Stimulated activated naive CD8-positive, alpha-beta T cell treated with anti-CD3 and anti-CD28 coated beads, Interleukin-15, Interleukin-2, amounts not matched to agents 100 U/mL and 50 U/mL, for 24 hours (primary cell): ENCODE data around the gene SHD.
"Not testable (repeated sequence)": the region's sequence is repeated elsewhere in the genome, so short reads cannot be mapped to it uniquely, and the experiment has no call there.

Experiments
- ATAC-seq: fragments of 150-1000 bp; cut with Tn5 transposase; one replicate; pipeline ENCODE4 v1.10.0; 2021
- DNase-seq: peaks from one replicate; pipeline ENCODE4 v3.0.0; 2021

SHD gene

DNA sequence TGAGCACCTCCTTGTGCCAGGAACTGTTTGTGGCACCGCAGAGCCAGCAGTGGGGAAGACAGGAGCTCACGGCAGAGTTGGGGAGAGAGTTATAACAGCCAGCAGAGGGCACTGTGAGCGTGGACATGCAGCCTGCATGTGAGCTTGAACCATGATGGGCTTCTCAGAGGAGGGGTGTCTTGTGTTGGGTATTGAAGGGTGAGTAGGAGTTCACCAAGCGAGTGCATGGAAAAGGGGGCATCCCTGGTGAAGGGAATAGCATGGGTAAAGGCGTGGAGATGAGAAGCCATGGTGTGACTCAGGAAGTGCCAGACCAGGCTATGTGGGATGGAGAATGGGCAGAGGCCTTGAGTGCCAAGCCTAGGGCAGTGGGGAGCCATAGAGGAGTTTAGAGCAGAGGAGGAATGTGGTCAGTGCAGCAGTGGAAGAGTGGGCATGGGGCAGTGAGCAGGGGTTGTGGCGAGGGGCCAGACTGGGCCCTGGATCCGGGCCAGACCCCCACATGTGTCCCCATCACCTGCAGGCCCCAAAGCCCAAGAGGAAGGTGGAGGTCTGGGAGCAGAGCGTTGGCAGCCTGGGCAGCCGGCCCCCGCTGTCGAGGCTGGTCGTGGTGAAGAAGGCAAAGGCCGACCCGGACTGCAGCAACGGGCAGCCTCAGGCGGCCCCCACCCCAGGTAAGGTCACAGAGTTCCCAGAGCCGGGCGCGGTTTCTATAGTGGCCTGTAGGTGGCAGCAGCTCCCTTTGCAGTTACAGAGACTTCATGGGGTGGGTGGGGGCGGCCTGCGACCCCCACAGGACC is 11.8 kb upstream of the SHD start:
- peak; percentile 68 for ATAC-seq
- peak; percentile 76 for DNase-seq

DNA sequence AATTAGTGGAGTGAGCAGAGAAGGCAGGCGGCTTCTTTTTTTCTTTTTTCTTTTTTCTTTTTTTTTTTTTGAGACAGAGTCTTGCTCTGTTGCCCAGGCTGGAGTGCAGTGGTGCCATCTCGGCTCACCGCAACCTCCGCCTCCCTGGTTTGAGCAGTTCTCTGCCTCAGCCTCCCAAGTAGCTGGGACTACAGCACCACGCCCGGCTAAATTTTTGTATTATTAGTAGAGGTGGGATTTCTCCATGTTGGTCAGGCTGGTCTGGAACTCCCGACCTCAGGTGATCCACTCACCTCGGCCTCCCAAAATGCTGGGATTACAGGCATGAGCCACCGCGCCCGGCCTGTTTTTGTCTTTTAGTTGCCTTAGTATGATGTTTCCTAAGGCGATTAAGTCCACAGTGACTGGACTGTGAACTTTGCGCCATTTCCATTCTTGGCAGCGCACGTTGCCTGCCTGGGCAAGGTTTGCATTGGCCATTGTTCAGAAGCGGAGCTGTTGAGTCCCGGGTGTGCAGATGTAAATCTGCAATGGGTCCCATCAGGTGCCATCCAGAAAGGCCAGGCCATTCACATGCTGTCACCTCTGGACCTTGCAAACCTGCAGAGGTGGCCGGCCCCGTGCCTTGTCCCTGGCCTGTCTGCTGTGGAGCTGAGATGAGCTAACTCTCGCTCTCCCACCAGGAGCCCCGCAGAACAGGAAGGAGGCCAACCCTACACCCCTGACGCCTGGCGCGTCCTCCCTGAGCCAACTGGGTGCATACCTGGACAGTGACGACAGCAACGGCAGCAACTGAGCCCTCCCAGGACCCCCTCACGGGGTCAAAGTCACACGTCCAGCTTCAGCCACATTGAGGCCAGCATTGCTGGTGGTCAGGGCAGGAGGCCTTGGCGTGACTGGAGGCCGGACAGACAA is 10.9 kb upstream of the SHD start:
- ATAC-seq, result no peak

DNA sequence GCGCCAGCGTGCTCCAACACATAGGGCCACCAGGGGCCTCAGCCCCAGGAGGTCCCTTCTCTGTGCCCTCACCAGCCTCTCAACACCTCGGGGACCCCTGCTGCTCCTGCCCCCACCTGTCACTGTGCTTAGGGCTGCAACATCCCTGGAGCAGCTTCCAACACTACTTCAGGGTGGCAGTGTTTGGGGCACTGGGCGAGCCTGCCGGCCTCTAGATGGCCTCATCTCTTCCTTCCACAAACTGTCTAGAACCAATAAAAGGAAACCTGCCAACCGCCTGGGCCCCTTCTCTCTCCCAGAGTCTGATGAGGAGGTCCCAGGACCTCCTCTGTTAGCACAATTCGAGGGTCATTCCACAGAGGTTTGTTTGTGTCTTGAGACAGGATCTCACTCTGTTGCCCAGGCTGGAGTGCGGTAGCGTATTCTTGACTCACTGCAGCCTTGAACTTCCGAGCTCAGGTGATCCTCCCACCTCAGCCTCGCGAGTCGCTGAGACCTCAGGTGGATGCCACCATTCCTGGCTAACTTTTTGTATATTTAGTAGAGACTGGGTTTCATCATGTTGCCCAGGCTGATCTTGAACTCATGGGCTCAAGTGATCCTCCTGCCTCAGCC is 10.1 kb upstream of the SHD start:
- no peak for ATAC-seq

More for the DNA sequence above, 10.9 kb upstream of the SHD start:
- no peak for DNase-seq

DNA sequence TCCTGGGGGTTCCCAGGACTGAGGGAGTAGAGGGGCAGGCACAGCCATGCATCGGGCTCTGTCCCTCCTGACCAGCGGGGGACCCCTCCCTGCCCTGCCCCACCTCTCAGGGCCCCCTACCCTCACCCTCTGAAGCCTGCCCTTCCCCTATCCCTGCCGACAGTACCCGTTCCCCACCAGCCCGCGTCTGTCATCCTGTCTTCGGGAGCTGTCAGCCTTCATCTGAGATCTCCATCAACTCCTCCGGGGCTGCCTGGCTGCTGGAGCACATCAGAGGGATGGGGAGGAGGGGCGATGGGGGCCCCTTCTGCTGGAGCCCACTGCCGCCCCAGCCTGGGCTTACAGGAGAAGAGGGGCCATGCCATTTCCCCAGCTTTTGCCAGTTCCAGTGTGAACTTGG is 6.2 kb upstream of the SHD start:
- DNase-seq, result no peak
- no peak for ATAC-seq

More for the DNA sequence above, 10.1 kb upstream of the SHD start:
- DNase-seq, result no peak

DNA sequence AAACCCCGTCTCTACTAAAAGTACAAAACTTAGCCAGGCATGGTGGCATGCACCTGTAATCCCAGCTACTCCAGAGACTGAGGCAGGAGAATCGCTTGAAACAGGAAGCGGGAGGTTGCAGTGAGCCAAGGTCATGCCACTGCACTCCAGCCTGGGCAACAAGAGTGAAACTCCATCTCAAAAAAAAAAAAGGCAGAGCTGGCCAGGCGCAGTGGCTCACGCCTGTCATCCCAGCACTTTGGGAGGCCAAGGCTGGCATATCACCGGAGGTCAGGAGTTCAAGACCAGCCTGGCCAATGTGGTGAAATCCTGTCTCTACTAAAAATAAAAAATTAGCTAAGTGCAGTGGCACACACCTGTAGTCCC is 4.8 kb upstream of the SHD start:
- ATAC-seq, DNase-seq: not testable (repeated sequence)

DNA sequence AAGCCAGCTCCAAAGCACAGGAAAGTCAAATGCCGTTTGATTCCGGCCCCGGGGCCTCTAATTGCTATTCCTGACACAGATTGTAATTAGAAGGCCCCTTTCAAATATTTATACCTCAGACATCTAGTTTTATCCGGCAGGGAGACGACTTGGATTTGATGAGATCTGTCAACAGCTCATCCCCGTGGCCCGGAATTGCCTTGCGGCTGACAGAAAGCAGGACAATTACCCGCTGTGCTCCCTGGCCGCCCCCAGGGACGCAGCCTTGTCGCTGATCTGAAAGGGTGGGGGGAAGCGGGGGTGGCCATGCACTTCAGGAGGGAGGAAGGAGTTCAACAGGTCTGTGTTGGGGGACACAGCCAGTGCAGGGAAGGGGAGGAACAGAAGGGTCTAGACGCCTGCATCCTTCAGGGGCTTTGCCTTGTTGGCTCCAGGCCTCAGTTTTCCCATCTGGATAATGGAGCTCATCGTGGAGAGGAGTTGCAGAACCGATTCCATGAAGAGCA is 1.8 kb upstream of the SHD start:
- DNase-seq (no peak), ATAC-seq (no peak)

DNA sequence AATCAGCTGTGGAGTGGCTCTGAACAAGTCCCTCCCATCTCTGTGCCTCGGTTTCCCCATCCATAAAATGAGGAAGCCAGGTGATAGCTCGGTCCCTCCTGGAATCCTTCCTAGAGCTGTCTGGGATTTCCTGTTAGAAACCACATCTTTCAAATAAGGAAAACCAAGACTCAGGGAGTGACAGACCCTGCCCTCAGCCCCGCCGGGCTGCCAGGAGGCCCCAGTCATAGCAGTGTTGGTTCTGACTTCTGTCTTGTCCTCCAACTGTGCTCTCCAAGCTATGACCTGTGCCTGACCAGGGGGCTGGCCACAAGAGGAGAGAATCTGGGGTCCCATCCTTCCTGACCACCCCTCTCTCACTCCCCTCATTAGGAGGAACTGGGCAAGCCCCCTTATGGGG is 1.1 kb upstream of the SHD start:
- DNase-seq (no peak), ATAC-seq (no peak)

DNA sequence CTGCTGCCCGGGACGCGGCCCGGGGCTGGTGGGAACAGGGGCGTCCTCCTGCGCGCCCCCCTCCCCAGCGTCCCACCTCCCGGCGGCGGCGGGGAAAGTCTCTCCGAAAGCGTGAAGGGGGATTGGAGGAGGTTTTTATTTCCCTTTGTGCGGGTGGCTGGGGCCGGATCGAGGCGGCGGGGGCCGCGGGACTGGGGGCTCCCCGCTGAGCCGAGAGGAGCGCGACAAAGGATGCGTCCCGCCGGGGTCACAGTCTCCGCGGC is 132 bp downstream of the SHD start:
- DNase-seq (no peak), ATAC-seq (no peak)

DNA sequence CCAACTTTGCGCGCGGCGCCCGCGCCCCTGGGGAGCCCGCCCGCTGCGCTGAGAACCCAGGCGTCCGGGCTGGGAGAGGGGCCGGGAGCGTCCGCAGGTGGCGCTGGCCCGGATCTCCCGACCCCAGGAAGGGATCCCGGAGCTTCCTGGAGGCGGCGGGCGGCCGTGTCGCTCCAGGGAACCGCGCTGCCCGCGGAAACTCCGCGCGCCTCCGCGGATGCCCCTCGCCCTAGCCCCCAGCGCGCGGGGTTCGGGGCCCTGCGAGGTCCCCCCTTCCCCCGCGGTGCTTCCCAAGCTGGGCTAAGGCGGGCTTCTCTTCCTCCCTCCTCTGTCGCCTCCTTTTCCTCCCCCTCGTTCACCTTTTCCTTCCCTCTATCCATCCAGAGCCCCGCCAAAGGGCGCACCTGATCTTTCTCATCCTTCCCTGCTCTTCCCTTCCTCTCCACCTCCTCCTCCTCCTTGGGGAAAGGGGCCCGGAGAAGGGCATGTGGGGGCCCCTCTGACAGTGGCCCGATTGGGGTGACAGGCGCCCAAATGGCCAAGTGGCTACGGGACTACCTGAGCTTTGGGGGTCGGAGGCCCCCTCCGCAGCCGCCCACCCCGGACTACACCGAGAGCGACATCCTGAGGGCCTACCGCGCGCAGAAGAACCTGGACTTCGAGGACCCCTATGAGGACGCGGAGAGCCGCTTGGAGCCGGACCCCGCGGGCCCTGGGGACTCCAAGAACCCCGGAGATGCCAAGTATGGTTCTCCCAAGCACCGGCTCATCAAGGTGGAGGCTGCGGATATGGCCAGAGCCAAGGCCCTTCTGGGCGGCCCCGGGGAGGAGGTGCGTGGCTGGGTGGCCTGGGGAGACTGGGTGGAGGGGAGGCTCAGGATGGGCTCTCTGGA is 710 bp downstream of the SHD start:
- DNase-seq, result no peak
- no peak for ATAC-seq

DNA sequence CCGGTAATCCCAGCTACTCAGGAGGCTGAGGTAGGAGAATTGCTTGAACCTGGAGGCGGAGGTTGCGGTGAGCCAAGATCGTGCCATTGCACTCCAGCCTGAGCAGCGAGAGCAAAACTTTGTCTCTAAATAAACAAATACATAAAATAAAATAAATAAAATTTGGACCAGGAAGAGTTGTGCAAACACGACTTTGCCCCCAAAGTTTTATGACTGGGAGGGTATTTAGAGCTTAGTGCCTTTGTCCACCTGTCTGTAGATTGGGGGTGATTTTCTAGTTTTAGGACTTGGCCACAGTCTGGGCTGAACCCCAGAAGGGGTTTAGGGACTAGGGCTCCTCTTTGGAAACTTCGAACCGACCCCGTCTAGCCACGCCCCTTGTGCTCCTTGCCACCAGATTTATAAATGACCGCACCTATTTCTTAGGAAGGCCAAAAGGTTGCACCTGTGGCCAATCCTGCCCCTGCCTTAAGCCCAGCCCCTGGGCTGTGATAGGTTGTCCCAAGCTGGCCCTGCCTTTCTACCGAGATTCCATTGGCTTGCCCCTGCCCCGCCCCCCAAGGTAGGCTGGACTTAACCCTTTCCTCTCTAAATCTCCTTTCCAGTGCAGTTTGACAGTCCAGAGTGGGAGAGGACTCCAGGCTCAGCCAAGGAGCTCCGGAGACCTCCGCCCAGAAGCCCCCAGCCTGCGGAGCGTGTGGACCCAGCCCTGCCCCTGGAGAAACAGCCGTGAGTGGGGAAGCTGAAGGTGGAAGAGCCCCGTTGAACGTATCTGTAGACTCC is 5.3 kb downstream of the SHD start:
- ATAC-seq (peak; percentile 36), DNase-seq (no peak)

DNA sequence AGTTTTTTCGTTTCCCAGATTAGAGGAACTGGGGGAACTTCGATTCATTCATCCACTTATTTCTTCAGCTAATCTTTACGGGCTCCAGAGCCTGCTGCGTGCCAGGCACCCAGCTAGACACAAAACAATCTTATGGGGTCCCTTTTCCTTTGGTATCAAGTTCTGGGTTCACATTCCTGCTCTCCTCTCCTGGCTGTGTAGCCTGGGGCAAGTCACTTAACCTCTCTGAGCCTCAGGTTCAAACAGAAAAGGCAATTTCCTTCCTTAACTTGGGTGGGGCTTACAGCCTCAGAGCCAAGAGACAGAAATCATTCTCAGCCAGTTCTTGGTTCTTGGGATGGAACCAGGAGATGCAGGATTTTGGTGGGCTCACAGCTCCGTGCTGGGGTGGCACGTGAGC is 5.9 kb downstream of the SHD start:
- no peak for DNase-seq
- no peak for ATAC-seq

DNA sequence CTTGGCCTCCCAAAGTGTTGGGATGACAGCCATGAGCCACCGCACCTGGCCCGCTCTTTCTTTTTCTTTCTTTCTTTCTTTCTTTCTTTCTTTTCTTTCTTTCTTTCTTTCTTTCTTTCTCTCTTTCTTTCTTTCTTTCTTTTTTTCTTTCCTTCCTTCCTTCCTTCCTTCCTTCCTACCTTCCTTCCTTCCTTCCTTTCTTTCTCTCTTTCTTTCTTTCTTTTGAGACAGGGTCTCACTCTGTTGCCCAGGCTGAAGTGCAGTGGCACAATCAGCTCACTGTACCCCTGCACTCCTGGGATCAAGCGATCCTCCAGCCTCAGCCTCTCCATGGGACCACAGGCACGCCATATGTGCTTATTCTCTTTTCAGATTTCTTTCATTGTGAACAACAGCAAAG is 7.1 kb downstream of the SHD start:
- not testable (repeated sequence) for ATAC-seq, DNase-seq

DNA sequence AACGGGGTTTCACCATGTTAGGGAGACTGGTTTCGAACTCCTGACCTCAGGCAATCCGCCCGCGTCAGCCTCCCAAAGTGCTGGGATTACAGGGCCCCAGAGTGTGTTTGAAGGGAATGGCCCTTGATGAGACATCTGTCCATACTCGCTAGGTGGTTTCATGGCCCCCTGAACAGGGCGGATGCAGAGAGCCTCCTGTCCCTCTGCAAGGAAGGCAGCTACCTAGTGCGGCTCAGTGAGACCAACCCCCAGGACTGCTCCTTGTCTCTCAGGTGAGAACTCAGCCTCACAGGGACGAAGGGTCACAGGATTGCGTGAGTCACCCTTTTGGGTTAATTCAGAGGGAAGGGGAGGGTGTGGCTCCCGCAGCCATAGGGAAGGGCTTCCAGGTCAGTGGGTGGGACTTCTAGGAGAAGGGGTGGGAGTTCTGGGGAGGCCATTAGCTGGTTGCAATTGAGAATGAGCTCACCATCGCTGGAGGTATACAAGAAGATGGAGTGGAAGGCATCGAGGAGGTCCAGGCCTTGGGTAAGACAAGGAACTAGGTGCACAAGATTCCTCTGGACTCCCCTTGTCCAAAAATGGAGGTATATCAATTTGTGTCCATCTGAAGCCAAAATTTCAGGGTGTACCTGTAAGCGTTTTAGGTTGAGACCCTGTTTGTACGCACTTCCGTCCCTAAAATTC is 9.2 kb downstream of the SHD start:
- ATAC-seq (no peak), DNase-seq (no peak)

DNA sequence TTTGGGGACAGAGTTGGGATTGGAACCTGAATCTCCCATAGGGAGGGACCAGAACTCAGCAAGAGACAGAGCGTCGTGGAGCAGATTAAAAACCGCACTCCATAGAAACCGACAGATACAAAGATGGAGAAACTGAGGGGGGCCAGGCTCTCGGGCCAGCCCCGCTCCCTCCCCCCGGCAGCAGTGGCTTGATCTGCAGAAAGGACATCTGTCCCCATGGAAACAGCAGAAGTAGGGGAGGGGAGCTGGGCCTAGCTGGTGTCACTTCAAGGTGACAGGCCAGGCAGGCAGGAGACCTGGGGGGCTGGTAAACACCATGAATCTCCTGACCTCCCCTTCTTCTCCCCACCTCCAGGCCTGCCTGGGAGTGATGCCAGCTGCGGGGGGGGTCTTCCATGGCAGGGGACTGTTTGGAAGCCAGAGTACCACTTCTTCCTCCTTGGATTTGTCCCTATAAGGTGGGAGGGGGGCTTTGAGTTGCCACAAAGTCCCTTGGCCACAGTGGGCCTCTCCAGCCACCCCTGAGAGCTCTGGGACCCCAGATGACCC is 12.2 kb downstream of the SHD start:
- no peak for DNase-seq
- ATAC-seq, result no peak

DNA sequence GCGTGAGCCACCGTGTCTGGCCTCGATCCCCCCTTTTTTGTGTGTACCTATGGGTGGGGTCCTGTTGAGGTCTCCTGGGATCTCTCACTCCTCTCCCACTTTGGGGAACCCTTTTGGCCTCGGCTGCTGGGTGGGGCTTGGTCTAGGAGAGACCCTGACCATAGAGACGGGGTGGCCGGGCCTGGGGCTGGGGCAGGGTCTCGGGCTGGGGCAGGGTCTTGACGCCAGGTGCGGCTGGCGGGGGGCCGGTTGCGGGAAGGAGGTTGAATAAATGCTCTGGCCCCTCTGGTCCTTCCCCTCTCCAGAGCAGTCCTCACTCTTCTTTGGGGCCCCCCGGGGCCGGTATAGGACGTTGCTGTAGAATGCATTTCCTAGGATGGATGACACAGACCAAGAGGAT is 13.4 kb downstream of the SHD start:
- DNase-seq (no peak), ATAC-seq (no peak)

DNA sequence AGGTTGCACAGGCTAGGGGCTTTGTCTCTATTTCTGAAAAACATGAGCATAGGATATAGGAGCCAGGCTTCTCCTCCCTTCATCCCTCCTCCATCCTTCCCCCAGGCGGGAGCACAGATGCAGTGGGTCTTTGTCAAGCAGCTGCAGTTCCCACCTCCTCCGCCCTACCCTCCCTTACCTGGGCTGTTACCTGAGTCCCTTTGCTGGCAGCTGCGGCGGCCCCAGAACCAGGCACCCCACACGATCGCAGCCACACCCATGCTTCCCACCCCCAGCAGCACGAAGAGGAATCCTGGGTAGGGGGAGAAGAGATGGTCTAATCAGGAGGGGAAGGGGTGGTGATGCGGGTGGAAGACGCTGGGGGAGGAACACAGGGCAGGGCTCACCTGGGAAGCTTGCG is 15.3 kb downstream of the SHD start:
- DNase-seq (no peak), ATAC-seq (no peak)

DNA sequence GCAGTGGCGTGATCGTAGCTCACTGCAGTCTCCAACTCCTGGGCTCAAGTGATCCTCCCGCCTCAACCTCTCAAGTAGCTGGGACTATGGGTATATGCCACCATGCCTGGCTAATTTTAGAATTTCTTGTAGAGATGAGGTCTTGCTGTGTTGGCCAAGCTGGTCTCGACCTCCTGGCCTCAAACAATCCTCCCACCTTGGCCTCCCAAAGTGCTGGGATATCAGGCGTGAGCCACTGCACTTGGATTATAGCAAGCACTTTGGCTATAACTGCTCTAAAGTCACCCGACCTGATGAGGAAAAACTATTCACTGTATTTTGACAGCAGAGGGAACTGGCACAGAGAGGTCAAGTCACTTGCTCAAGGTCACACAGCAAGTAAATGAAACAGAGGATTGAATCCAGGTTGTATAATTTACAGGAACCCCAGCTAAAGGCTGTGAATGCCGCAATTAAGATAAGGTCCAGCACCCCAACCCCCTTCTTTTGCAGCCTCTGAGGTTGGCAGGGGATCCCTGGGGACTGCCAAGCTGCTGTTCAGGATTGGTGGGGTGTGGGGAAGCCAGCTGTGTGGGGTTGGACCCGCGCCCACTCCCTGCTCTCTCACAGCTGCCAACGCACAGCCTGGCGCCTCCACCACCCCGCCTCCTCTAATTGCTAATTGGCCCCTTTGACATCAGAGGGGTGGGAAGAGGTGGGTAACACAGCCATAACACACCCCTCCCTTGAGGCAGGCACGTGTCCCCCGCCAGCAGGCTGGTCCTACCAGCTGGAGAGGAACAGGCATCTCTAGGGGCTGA is 17.1 kb downstream of the SHD start:
- DNase-seq (no peak), ATAC-seq (no peak)

DNA sequence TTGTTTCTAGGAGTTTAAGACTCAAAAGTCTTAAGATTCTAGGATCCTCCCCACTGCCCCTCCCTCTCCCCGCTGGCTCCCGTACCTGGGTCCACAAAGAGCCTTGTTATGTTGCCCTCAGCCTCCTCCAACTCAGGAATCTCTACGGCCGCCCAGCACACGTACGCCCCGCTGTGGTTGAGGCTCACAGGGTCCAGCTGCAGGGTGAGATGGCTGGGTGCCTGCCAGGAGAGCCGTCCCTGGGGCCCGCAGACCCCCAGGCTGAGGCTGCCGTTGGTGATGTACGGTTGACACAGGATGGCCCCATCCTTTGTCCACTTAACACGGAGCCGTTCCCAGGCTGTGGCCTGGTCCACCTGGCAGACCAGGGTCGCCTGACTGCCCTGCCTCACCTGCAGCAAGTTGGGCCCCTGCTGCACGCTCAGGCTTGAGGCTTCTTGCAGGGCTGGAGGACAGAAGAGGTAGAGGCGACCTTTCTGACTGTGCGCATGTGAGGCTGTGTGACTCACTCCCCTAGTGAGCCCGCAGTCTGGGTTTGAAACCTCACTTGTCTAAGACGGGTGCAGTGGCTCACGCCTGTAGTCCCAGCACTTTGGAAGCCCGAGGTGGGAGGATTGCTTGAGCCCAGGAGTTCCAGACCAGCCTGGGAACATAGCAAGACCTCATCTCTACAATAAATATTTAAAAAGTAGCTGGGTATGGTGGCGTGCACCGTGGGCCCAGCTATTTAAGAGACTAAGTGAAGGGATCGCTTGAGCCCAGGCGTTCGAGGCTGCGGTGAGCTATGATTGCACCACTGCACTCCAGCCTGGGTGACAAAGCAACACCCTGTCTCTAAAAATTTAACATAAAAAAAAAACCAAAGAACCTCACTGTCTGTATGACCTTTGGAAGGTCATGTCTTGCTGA is 19.1 kb downstream of the SHD start:
- DNase-seq (peak; percentile 57), ATAC-seq (peak; percentile 95)
